ENCODE data around the gene ATP6V1B1.

DNA sequence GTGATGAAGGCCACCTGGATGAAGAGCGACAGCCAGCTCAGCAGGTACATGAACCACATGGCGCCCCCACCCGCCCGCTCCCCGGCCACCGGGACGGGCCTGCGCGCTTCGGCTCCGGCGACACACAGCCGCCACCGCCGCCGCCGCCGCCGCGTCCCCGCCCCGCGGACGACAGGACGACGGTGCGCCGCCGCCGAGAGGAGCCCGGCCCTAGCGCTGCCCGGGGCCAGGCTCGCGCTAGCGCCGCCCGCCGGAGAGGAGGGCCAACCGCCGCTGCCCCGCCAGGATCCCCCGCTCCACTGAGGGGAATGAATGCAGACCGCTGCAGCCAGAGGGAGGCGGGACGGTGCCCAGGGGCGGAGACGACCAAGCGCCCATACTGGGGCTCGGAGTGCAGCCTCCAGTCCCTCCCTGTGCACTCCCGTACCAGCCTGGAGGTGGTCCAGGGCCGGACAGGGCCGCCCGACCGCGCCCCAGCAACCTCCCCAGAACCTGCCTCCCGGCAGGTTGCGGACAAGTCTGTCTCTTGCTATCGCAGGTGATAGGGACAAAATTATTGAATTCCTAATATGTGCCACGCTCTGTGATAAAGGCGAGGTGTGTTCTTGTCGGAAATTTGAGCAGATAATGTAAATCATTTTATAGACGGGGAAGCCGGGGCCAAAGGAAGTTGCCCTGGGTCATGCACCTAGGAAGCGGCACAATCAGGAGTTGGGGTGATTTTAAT is 59.2 kb downstream of the ATP6V1B1 start, which contains the start of gene TEX261:
- TF ChIP-seq, protein P1, sequence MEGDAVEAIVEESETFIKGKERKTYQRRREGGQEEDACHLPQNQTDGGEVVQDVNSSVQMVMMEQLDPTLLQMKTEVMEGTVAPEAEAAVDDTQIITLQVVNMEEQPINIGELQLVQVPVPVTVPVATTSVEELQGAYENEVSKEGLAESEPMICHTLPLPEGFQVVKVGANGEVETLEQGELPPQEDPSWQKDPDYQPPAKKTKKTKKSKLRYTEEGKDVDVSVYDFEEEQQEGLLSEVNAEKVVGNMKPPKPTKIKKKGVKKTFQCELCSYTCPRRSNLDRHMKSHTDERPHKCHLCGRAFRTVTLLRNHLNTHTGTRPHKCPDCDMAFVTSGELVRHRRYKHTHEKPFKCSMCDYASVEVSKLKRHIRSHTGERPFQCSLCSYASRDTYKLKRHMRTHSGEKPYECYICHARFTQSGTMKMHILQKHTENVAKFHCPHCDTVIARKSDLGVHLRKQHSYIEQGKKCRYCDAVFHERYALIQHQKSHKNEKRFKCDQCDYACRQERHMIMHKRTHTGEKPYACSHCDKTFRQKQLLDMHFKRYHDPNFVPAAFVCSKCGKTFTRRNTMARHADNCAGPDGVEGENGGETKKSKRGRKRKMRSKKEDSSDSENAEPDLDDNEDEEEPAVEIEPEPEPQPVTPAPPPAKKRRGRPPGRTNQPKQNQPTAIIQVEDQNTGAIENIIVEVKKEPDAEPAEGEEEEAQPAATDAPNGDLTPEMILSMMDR (IDR thresholded peaks at IDR 0.05; ENCODE audit: low read depth, low read length, missing input control), result peak; percentile 70
- TF ChIP-seq RAD21 (IDR thresholded peaks at IDR 0.05) (peak in 1 of 2 donors; percentile 34), ATF3 (IDR thresholded peaks at IDR 0.05) (no peak), SP1 (IDR thresholded peaks at IDR 0.05) (peak; percentile 36), RXRA (IDR thresholded peaks at IDR 0.05) (peak in 1 of 2 donors; percentile 5), GABPA (IDR thresholded peaks at IDR 0.05 in 1 of 2, conservative IDR thresholded peaks at IDR 0.05 in 1 of 2) (no peak), JUND (IDR thresholded peaks at IDR 0.05) (no peak), TAF1 (conservative IDR thresholded peaks at IDR 0.05) (peak; percentile 38)
- TF ChIP-seq, protein P2, sequence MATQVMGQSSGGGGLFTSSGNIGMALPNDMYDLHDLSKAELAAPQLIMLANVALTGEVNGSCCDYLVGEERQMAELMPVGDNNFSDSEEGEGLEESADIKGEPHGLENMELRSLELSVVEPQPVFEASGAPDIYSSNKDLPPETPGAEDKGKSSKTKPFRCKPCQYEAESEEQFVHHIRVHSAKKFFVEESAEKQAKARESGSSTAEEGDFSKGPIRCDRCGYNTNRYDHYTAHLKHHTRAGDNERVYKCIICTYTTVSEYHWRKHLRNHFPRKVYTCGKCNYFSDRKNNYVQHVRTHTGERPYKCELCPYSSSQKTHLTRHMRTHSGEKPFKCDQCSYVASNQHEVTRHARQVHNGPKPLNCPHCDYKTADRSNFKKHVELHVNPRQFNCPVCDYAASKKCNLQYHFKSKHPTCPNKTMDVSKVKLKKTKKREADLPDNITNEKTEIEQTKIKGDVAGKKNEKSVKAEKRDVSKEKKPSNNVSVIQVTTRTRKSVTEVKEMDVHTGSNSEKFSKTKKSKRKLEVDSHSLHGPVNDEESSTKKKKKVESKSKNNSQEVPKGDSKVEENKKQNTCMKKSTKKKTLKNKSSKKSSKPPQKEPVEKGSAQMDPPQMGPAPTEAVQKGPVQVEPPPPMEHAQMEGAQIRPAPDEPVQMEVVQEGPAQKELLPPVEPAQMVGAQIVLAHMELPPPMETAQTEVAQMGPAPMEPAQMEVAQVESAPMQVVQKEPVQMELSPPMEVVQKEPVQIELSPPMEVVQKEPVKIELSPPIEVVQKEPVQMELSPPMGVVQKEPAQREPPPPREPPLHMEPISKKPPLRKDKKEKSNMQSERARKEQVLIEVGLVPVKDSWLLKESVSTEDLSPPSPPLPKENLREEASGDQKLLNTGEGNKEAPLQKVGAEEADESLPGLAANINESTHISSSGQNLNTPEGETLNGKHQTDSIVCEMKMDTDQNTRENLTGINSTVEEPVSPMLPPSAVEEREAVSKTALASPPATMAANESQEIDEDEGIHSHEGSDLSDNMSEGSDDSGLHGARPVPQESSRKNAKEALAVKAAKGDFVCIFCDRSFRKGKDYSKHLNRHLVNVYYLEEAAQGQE (IDR thresholded peaks at IDR 0.05), result no peak
- TF ChIP-seq, protein P3, sequence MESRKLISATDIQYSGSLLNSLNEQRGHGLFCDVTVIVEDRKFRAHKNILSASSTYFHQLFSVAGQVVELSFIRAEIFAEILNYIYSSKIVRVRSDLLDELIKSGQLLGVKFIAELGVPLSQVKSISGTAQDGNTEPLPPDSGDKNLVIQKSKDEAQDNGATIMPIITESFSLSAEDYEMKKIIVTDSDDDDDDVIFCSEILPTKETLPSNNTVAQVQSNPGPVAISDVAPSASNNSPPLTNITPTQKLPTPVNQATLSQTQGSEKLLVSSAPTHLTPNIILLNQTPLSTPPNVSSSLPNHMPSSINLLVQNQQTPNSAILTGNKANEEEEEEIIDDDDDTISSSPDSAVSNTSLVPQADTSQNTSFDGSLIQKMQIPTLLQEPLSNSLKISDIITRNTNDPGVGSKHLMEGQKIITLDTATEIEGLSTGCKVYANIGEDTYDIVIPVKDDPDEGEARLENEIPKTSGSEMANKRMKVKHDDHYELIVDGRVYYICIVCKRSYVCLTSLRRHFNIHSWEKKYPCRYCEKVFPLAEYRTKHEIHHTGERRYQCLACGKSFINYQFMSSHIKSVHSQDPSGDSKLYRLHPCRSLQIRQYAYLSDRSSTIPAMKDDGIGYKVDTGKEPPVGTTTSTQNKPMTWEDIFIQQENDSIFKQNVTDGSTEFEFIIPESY (IDR thresholded peaks at IDR 0.05), result no peak
- TF ChIP-seq, protein P4, sequence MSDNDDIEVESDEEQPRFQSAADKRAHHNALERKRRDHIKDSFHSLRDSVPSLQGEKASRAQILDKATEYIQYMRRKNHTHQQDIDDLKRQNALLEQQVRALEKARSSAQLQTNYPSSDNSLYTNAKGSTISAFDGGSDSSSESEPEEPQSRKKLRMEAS (IDR thresholded peaks at IDR 0.05), result no peak

Data from liver (tissue), 3 donors.